A549 (cell line): ENCODE results near the gene TRIM47. TPM values are rescaled to one million over a fixed set of nuclear protein-coding genes. Genes with fewer than 3 reads are reported as not detected.

Experiments used
- ATAC-seq, 2 experiments: fragments of 200-7000 bp in 1 of 2; fragments of >200 bp in 1 of 2; cut with Nextera tagmentation in 1 of 2; cut with Tn5 transposase in 1 of 2; 3 replicates each; pipeline versions ENCODE4 v1.8.0 to v1.9.1; 2018 to 2020; ENCODE audit warnings: mild to moderate bottlenecking in 1 of 2, moderate library complexity in 1 of 2
- CTCF ChIA-PET: fragments of 300-600 bp; sonication (Branson Sonifier 250); formaldehyde crosslinking; extraction: SDS; loops from one replicate; lab custom pipeline; 2021; ENCODE audit warnings: antibody characterized with exemption, inconsistent platforms; lab: Yijun Ruan, JAX
- POLR2A ChIA-PET: fragments of 350-600 bp; formaldehyde crosslinking; extraction: SDS; loops from one replicate; lab custom pipeline; 2021; ENCODE audit warnings: antibody characterized with exemption, inconsistent platforms; lab: Yijun Ruan, JAX
- DNase-seq, 2 experiments: peaks; one replicate each; pipeline versions ENCODE4 v3.0.0 to v3.0.0-alpha.2; 2011 to 2016; ENCODE audit warnings: low read depth in 1 of 2, low spot score in 1 of 2
- FAIRE-seq: peaks from 2 replicates; lab custom pipeline; 2011; peaks lifted over from hg19 to GRCh38; lab: Jason Lieb, UNC
- H3K27ac ChIP-seq, 2 experiments: fragments of >200 bp; sonication (Bioruptor Twin); formaldehyde crosslinking; 3 replicates each; pipeline ENCODE4 v1.5.1; 2016 to 2017
- H3K4me1 ChIP-seq: fragments of >200 bp; sonication (Bioruptor Twin); formaldehyde crosslinking; 3 replicates; pipeline ENCODE4 v1.6.1; 2016
- H3K4me2 ChIP-seq: fragments of >200 bp; sonication (Bioruptor Twin); formaldehyde crosslinking; 3 replicates; pipeline ENCODE4 v1.6.1; 2016
- H3K4me3 ChIP-seq: fragments of >200 bp; sonication (Bioruptor Twin); formaldehyde crosslinking; 3 replicates; pipeline ENCODE4 v1.5.1; 2016
- H3K9me3 ChIP-seq: fragments of >200 bp; sonication (Bioruptor Twin); formaldehyde crosslinking; 3 replicates; pipeline ENCODE4 v1.6.1; 2016
- CBX2 ChIP-seq: fragments of 200-600 bp; sonication (generic); IDR thresholded peaks from 2 replicates; pipeline ENCODE4 v1.6.1; 2016; ENCODE audit warnings: low read depth, mild to moderate bottlenecking, borderline replicate concordance
- CBX8 ChIP-seq: fragments of 200-600 bp; sonication (generic); IDR thresholded peaks from 2 replicates; pipeline ENCODE4 v1.6.1; 2016
- CHD2 ChIP-seq: fragments of 150-350 bp; IDR thresholded peaks from 2 replicates; pipeline ENCODE4 v1.6.1; 2014; ENCODE audit warnings: low read length; ENCODE audit not compliant: partially characterized antibody
- ELK1 ChIP-seq: fragments of 150-350 bp; IDR thresholded peaks from 2 replicates; pipeline ENCODE4 v1.6.1; 2014; ENCODE audit warnings: low read depth, mild to moderate bottlenecking, low read length
- EP300 ChIP-seq, 2 experiments: fragments of >200 bp; sonication (Bioruptor Twin); formaldehyde crosslinking; IDR thresholded peaks; 2 replicates in 1 of 2; 3 replicates in 1 of 2; pipeline ENCODE4 v1.6.1; 2016 to 2017
- FOSL2 ChIP-seq, 2 experiments: fragments of 450-650 bp in 1 of 2; fragments of >200 bp in 1 of 2; sonication (Bioruptor Twin) in 1 of 2; formaldehyde crosslinking; IDR thresholded peaks; 2 replicates each; pipeline versions ENCODE4 v1.5.0 to v1.6.1; 2016 to 2020; ENCODE audit warnings: mild to moderate bottlenecking in 1 of 2, moderate library complexity in 1 of 2
- FOXS1 ChIP-seq: fragments of 250-450 bp; sonication (Bioruptor Pico); IDR thresholded peaks from 2 replicates; pipeline ENCODE4 v1.5.0; 2020; ENCODE audit warnings: mild to moderate bottlenecking, moderate library complexity
- HES2 ChIP-seq: fragments of >200 bp; sonication (Bioruptor Twin); formaldehyde crosslinking; IDR thresholded peaks from 2 replicates; pipeline ENCODE4 v1.6.1; 2016
- JUNB ChIP-seq: fragments of >200 bp; sonication (Bioruptor Twin); formaldehyde crosslinking; IDR thresholded peaks from 2 replicates; pipeline ENCODE4 v1.6.1; 2016
- KDM5A ChIP-seq: fragments of 200-600 bp; sonication (generic); IDR thresholded peaks from 2 replicates; pipeline ENCODE4 v1.6.1; 2016; ENCODE audit warnings: antibody characterized with exemption, mild to moderate bottlenecking
- MAFK ChIP-seq: fragments of 450-650 bp; IDR thresholded peaks from 2 replicates; pipeline ENCODE4 v1.6.1; 2014; ENCODE audit not compliant: partially characterized antibody
- NFE2L2 ChIP-seq: fragments of 150-350 bp; conservative IDR thresholded peaks from 2 replicates; pipeline ENCODE4 v1.6.1; 2014; ENCODE audit warnings: low read length
- NPAS2 ChIP-seq: fragments of 250-450 bp; sonication (Bioruptor Pico); IDR thresholded peaks from 2 replicates; pipeline ENCODE4 v1.8.0; 2022; ENCODE audit warnings: mild to moderate bottlenecking, moderate library complexity, borderline replicate concordance
- PBX3 ChIP-seq: IDR thresholded peaks from 2 replicates; pipeline ENCODE4 v1.6.1; 2012
- RARB ChIP-seq: fragments of 250-450 bp; sonication (Bioruptor Pico); IDR thresholded peaks from 2 replicates; pipeline ENCODE4 v1.8.0; 2021; ENCODE audit warnings: mild to moderate bottlenecking, moderate library complexity
- RFX5 ChIP-seq: fragments of 450-650 bp; IDR thresholded peaks from 2 replicates; pipeline ENCODE4 v1.7.1; 2014; ENCODE audit warnings: antibody characterized with exemption, mild to moderate bottlenecking, moderate library complexity
- SMC3 ChIP-seq: fragments of >200 bp; sonication (Bioruptor Twin); formaldehyde crosslinking; IDR thresholded peaks from 3 replicates; pipeline ENCODE4 v1.6.1; 2018; ENCODE audit warnings: inconsistent platforms
- SREBF2 ChIP-seq: fragments of 450-650 bp; IDR thresholded peaks from 2 replicates; pipeline ENCODE4 v1.6.1; 2014; ENCODE audit warnings: mild to moderate bottlenecking, moderate library complexity
- TFCP2L1 ChIP-seq: fragments of 250-450 bp; sonication (Bioruptor Pico); IDR thresholded peaks from 2 replicates; pipeline ENCODE4 v1.5.0; 2021; ENCODE audit warnings: mild to moderate bottlenecking
- TP53 ChIP-seq: fragments of 250-450 bp; sonication (Bioruptor Pico); IDR thresholded peaks from 2 replicates; pipeline ENCODE4 v1.5.0; 2021; ENCODE audit warnings: mild to moderate bottlenecking, moderate library complexity
- USF2 ChIP-seq: fragments of 450-650 bp; IDR thresholded peaks from 2 replicates; pipeline ENCODE4 v1.6.1; 2014; ENCODE audit warnings: antibody characterized with exemption
- ZC3H11A ChIP-seq: fragments of 450-650 bp; IDR thresholded peaks from 2 replicates; pipeline ENCODE4 v1.6.1; 2014; ENCODE audit warnings: antibody characterized with exemption, mild to moderate bottlenecking
- ZFP36 ChIP-seq: fragments of 450-650 bp; IDR thresholded peaks from 2 replicates; pipeline ENCODE4 v1.6.1; 2014; ENCODE audit warnings: borderline replicate concordance; ENCODE audit not compliant: partially characterized antibody
- WGBS: methylation state at CpG from one replicate; pipeline ENCODE4 v1.1.6; 2017; ENCODE audit errors: missing lambda C conversion rate; 5-methylcytosine and 5-hydroxymethylcytosine counted together
- polyA plus RNA-seq, 4 experiments: library from polyadenylated mRNA; depleted of rRNA in 3 of 4; stranded (reverse); fragments of >200 nt; fragmentation: RNase III in 1 of 4; extraction: RNeasy Plus Mini Kit Qiagen cat#74134 plus additional on column Dnase treatment in 1 of 4; gene quantifications; 2 replicates in 3 of 4; 3 replicates in 1 of 4; pipeline ENCODE4 v1.2.3, GENCODE V29; 2011 to 2017

TRIM47 gene
- polyA plus RNA-seq, 2 of the 4 experiments (the other 2 are of a cell fraction), result 19.6 to 46.6 TPM

- no peak overlapping the region for H3K4me3 ChIP-seq
- WGBS, result 90% methylated on average over 12 of the region's 12 CpGs
- H3K27ac ChIP-seq, result no peak overlapping the region
- no peak overlapping the region for H3K4me2 ChIP-seq
- DNase-seq (no peak), ATAC-seq (no peak)
- no peaks in the 10 kb centered on the region for H3K9me3 ChIP-seq
- peaks cover 32% of the 10 kb centered on the region for H3K4me1 ChIP-seq
- POLR2A ChIA-PET, result interaction anchor here (1.7 kb wide), 1 partner anchor 71 kb away, joined by 4 read pairs; no protein-coding TSS in a partner anchor
- TF ChIP-seq RFX5 (no peak), TFCP2L1 (no peak), KDM5A (no peak), NFE2L2 (no peak), CHD2 (no peak), FOSL2 (IDR thresholded peaks at IDR 0.05) (no peak), FOSL2 (CRISPR knock-in tag; IDR thresholded peaks at IDR 0.05) (no peak), ELK1 (no peak)
- TF ChIP-seq, all 56 proteins: peak for 0
- no peak for FAIRE-seq
- CTCF ChIA-PET, result interaction anchor here (1.1 to 37.0 kb wide), 6 partner anchors 10 to 87 kb away, joined by 4 to 691 read pairs (median 49); partner anchors contain the start of genes GALK1 and TRIM47
Measured at GRCh38 chr17:75850928-75851692, 27.3 kb downstream of the TRIM47 start.

GRCh38 chr17:75849724-75850123 lies 28.7 kb downstream of the TRIM47 start:
- CTCF ChIA-PET, result interaction anchor here (0.6 to 37.0 kb wide), 14 partner anchors 8 to 225 kb away, joined by 3 to 691 read pairs (median 8); partner anchors contain the start of genes GALK1, MRPL38, SMIM5 and TRIM47
- Histone ChIP-seq H3K27ac (no peak overlapping the region), H3K4me2 (no peak overlapping the region), H3K9me3 (no peaks in the 10 kb centered on the region), H3K4me1 (peaks cover 46% of the 10 kb centered on the region), H3K4me3 (no peak overlapping the region)
- no peak for FAIRE-seq
- 86% methylated on average over 9 of the region's 9 CpGs for WGBS
- TF ChIP-seq HES2 (no peak), CBX2 (no peak), RFX5 (no peak), CBX8 (no peak), USF2 (no peak), FOSL2 (IDR thresholded peaks at IDR 0.05) (no peak), FOSL2 (CRISPR knock-in tag; IDR thresholded peaks at IDR 0.05) (no peak)
- no peak for ATAC-seq
- POLR2A ChIA-PET, result no interaction called here
- DNase-seq, result no peak

GRCh38 chr17:75849279-75849646 lies 29.1 kb downstream of the TRIM47 start:
- ChIA-PET CTCF (interaction anchor here (0.6 to 37.0 kb wide), 15 partner anchors 9 to 224 kb away, joined by 3 to 691 read pairs (median 6); partner anchors contain the start of genes GALK1, MRPL38, SMIM5 and TRIM47), POLR2A (no interaction called here)
- DNase-seq, result no peak

More at GRCh38 chr17:75849279-75849646, 29.1 kb downstream of the TRIM47 start:
- Histone ChIP-seq H3K9me3 (no peaks in the 10 kb centered on the region), H3K27ac (no peak overlapping the region), H3K4me1 (peaks cover 47% of the 10 kb centered on the region), H3K4me3 (no peak overlapping the region), H3K4me2 (no peak overlapping the region)
- TF ChIP-seq RARB (CRISPR knock-in tag), result no peak
- TF ChIP-seq ZC3H11A, result no peak
- no peak for TF ChIP-seq CBX2
- TF ChIP-seq TFCP2L1, result no peak
- TF ChIP-seq EP300 (IDR thresholded peaks at IDR 0.05), result no peak
- TF ChIP-seq PBX3, result no peak
- no peak for TF ChIP-seq NFE2L2
- TF ChIP-seq MAFK, result no peak
- no peak for TF ChIP-seq ZFP36
- no peak for TF ChIP-seq SMC3
- no peak for TF ChIP-seq NPAS2 (CRISPR knock-in tag)
- TF ChIP-seq TP53 (CRISPR knock-in tag), result no peak
- no peak for TF ChIP-seq JUNB
- no peak for TF ChIP-seq FOXS1 (CRISPR knock-in tag)
- TF ChIP-seq SREBF2, result no peak
- no peak for FAIRE-seq
- 87% methylated on average over 11 of the region's 11 CpGs for WGBS
- ATAC-seq, result no peak
